WI38 (cell line): ENCODE data around the gene FKBP8.

Experiments used
- H3K4me3 ChIP-seq: 2 replicates; pipeline ENCODE4 v1.5.1; 2011; ENCODE audit warnings: low read depth, mild to moderate bottlenecking, control low read depth, low read length
- CTCF ChIP-seq: IDR thresholded peaks from 2 replicates; pipeline ENCODE4 v1.5.1; 2012; ENCODE audit warnings: low read depth, mild to moderate bottlenecking, control low read depth, low read length

Gene FKBP8

GRCh38 chr19:18490728-18491127 lies 52.6 kb downstream of the FKBP8 start:
- no peak overlapping the region for H3K4me3 ChIP-seq
- no peak for TF ChIP-seq CTCF

DNA sequence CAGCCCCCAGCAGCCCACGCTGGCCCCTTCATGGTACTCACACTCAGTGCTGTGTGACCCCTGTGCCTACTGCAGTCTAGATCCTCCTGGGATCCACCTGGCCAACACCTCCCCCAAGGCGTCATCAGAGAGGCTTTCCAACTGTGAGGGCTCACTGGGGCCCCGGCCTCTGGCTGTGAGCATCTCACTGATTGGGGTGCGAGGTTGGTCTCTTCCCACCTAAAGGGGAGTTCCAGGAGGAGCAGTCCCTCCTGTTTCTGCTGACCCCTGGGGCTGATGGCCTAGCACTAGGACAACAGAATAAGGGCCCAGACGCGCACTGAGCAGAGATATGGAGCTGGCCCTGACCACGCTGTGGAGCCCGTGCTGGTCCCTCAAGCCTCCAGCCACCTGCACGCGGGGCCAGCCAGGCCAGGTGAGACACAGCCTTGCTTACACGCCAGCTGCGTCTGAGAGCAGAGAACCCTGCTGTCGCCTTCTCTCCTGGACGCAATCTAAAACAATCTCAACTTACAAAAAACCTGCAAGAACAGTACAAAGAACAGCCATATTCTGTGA lies 53.7 kb downstream of the FKBP8 start:
- no peak overlapping the region for H3K4me3 ChIP-seq
- TF ChIP-seq CTCF = no peak

GRCh38 chr19:18488838-18489626 lies 54.3 kb downstream of the FKBP8 start:
- no peak overlapping the region for H3K4me3 ChIP-seq
- TF ChIP-seq CTCF = peak; percentile 12; the same call in 1 of the 2 replicates

DNA sequence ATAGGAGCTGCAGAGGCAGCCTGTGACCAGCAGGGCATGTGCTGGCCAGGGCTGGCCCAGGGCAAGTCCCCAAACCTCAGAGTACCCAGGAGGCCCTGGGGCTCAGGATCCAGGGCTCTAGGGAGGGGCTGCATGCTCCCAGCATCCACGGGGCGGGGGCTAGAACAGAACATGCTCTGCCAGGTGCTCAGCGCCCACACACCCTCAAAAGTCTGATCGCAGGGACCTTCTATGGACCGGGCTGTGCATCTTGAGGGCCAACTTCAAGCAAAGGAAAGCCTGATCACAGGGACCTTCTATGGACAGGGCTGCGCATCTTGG lies 55.0 kb downstream of the FKBP8 start:
- no peak overlapping the region for H3K4me3 ChIP-seq
- peak; percentile 37; the same call in 1 of the 2 replicates for TF ChIP-seq CTCF

GRCh38 chr19:18487576-18488402 lies 55.6 kb downstream of the FKBP8 start:
- no peak for TF ChIP-seq CTCF
- no peak overlapping the region for H3K4me3 ChIP-seq

GRCh38 chr19:18486746-18487145 lies 56.6 kb downstream of the FKBP8 start:
- no peak overlapping the region for H3K4me3 ChIP-seq
- no peak for TF ChIP-seq CTCF

DNA sequence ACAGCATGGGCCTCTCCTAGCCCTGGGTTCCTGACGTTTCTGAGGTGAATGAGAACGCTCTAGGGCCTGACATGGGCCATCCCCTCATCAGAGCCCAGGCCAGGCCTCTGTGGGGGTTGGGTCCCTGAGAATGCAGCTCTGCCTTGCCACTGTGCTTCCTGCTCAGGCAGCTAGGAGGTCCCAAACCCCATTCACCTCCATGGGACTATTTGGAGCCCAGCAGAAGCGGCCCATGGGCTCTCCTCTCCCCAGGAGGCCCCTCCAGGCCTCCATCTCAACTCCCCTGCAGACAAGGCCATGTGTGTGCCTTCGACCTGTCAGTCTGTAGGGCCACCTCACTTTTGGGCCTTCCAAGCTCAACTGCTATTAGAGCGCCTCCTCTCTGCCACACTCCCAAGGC lies 58.4 kb downstream of the FKBP8 start:
- no peak overlapping the region for H3K4me3 ChIP-seq
- TF ChIP-seq CTCF = no peak
